HG03135 (cell line): ENCODE measurements around the gene KLK11.

ENCODE experiments used
- ATAC-seq: cut with Tn5 transposase; IDR thresholded peaks from one replicate; pipeline ENCODE4 v1.9.1; 2021; ENCODE audit warnings: mild to moderate bottlenecking, moderate library complexity; ENCODE audit not compliant: unreplicated experiment

KLK11 gene

DNA sequence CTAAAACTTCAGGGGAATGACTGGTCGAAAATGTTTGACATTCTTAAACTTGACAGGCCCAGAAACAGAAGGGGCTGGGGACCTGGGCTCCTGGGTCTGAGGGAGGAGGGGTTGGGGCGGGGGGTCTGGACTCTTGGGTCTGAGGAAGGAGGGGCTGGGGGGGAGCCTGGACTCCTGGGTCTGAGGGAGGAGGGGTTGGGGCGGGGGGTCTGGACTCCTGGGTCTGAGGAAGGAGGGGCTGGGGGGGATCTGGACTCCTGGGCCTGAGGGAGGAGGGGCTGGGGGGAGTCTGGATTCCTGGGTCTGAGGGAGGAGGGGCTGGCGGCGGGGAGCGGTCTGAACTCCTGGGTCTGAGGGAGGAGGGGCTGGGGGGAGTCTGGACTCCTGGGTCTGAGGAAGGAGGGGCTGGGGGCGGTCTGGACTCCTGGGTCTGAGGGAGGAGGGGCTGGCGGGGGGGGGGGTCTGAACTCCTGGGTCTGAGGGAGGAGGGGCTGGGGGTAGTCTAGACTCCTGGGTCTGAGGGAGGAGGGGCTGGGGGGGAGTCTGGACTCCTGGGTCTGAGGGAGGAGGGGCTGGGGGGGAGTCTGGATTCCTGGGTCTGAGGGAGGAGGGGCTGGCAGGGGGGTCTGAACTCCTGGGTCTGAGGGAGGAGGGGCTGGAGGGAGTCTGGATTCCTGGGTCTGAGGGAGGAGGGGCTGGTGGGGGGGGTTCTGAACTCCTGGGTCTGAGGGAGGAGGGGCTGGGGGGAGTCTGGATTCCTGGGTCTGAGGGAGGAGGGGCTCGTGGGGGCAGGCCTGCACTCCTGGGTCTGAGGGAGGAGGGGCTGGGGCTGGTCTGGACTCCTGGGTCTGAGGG is 51.5 kb downstream of the KLK11 start:
- no peak for ATAC-seq

DNA sequence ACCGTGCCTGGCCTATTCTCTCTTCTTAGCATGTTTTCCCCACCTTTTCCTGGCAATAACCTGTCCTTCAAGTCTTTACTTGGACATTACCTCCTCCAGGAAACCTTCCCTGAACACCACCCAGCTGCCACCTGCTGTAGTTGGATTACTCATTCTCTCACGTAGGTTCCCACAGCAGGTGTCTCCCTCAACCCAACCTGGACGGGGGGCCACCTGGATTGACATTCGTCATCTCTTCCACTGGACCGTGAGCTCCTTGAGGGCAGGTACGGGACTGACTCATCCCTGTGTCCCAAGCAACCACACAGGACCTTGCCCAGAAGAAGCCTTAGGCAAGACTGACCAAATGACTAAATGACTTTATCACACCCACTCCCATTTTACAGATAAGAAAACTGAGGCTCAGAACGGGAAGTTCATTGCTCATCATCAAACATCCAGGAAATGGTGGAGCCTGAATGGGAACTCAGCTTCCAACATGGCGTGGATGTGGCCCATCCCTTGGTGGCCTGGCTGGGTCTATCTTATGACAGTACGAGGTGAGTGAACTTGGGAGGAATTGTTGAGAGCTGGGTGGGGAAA is 53.5 kb downstream of the KLK11 start:
- no peak for ATAC-seq
